ENCODE data around the gene OR51B4.

GRCh38 chr11:5265832-5266231 is 35.9 kb downstream of the OR51B4 start:
- TF ChIP-seq HDGF (IDR thresholded peaks at IDR 0.05) (no peak), ELF4 (CRISPR knock-in tag; IDR thresholded peaks at IDR 0.05) (no peak)
